NK-92 (cell line): ENCODE results near the gene WDR70.
"Not testable (repeated sequence)": the region's sequence is repeated elsewhere in the genome, so short reads cannot be mapped to it uniquely, and the experiment has no call there.

Source experiments
- DNase-seq: peaks from one replicate; lab custom pipeline; 2025; ENCODE audit not compliant: unreplicated experiment; lab: John Stamatoyannopoulos, UW

The WDR70 gene

DNA sequence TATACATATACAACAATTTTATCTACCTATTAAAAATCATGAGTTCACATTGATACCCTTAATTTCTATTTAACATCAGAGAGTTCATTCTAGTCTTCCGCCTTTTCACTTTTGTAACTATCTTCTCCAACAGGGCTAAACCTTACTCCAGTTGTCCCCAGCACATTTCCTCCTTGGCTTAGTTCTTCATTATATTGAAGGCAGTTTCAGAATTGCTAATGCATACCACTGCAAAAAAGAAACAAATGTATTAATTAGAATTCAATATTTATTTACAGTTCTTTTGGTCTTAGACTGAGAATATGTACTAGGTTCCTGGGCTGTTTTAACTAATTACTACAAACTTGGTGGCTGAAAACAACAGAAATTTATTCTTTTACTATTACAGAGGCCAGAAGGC, 132.5 kb downstream of the WDR70 start:
- no peak for DNase-seq

DNA sequence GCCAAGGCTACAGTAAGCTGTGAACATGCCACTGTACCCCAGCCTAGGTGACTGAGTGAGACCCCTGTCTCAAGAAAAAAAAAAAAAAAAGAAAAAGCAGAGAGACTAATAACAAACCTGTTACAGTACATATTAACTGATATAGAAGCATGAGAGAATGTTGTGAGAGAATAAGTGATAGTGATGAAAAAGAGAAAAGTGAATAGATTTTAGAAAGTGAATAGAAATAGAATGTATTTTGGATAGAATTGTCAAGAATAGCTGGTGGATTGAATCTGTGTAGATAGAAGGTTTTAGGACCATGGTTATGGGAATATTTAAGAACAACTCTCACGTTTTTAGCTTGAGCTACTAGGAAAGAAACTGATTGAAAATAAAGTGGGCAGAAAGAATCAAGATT, 135.8 kb downstream of the WDR70 start:
- DNase-seq, result no peak

DNA sequence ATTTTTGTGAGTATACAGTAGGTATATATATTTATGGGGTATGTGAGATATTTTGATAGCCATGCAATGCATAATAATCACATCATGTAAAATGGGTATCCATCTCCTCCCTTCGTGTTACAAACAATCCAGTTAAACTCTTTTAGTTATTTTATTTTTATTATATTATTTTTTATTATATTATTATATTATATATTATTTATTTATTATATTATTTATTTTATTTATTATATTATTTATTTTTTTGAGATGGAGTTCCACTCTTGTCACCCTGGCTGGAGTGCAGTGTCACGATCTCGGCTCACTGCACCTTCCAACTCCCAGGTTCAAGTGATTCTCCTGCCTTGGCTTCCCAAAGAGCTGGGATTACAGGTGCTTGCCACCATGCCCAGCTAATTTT, 138.6 kb downstream of the WDR70 start:
- no peak for DNase-seq

DNA sequence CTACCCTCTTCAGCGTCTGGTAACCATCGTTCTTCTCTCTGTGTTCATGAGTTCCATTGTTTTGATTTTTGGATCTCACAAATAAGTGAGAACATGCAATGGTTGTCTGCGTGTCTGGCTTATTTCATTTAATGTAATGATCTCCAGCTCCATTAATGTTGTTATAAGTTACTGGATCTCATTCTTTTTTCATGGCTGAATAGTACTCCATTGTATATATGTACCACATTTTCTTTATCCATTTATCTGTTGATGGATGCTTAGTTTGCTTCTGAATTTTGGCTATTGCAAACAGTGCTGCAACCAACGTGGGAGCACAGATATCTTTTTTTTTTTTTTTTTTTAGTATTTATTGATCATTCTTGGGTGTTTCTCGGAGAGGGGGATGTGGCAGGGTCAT, 139.2 kb downstream of the WDR70 start:
- DNase-seq, result not testable (repeated sequence)

DNA sequence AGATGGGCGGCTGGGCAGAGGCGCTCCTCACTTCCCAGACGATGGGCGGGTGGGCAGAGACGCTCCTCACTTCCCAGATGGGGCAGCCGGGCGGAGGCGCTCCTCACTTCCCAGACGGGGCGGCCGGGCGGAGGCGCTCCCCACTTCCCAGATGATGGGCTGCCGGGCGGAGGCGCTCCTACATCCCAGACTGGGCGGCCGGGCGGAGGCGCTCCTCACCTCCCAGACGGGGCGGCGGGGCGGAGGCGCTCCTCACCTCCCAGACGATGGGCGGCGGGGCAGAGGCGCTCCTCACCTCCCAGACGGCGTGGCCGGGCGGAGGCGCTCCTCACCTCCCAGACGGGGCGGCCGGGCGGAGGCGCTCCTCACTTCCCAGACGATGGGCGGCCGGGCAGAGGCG, 140.2 kb downstream of the WDR70 start:
- no peak for DNase-seq

DNA sequence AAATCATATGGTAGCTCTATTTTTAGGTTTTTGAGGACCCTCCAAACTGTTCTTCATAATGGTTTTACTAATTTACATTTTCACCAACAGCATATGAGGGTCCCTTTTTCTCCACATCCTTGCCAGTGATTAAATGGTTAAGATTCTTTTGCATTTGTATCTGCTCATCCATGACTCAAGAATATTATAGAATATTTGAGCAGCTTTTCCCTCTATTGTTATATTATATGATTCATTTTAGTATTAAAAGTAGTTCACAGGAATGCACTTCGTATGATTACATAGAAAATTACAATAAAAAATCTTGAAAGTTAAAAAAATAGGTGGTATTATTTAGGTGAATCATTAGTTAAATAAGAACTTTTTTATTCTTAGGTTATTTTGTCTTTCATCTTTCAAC, 140.7 kb downstream of the WDR70 start:
- no peak for DNase-seq

DNA sequence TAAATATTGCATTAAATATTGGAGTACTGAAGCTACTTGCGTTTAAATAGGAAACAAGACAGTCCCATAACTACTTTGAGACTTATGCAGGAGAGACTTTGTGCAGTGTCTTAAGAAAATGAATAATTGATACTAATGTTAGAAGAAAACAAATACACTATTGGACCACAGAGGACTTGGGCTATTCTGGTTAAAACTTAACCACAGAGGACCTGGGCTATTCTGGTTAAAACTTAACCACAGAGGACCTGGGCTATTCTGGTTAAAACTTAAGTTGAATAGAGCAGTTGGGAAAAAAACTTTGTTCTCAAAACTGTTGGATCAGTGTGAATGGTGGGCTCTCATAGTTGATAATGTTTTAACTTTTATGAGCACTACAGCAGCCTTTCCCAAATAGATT, 141.7 kb downstream of the WDR70 start:
- DNase-seq, result no peak

DNA sequence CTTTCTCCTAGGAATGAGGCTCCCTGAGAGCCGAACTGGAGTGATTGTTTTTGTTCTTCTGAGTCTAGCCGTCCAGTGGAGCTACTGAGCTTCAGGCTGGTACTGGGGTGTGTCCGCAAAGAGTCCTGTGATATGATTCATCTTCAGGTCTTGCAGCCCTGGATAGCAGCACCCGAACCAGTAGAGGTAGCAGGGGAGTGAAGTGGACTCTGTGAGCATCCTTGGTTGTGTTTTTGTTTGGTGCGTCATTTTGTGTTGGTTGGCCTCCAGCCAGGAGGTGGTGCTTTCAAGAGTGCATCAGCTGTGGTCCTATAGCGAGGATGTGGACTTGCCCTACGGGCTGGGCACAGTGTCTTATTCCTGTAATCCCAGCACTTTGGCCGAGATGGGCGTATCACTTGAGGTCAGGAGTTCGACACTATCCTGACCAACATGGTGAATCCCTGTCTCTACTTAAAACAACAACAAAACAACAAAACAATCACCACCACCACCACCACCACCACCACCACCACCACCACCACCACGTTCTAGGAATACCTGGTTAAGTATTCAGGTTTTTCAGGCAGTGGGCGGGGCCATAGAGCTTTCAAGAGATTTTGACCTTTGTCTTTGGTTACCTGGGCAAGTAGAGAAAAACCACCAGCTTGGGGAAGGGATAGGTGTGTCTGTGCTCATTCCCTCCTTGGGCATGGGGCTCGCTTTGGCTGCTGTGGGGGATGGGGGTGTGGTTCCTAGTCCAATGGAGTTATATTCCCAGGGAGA, 154.0 kb downstream of the WDR70 start:
- no peak for DNase-seq

DNA sequence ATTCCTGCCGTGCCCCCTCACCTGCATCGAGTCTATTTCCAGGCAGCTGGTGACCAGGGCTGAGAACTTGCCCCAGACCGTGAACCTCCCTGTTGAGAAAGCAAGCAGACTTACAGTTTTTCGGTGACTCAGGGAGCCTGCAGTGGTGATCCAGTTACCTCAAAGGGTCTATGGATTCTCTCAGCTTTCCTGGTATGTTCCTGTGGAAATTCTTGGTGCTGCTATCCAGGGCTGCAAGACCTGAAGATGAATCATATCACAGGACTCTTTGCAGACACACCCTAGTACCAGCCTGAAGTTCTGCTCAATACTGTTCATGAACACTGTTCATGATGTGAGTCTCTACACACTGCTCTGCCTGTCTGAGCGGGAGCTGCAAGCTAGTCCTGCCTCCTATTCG, 154.7 kb downstream of the WDR70 start:
- no peak for DNase-seq

DNA sequence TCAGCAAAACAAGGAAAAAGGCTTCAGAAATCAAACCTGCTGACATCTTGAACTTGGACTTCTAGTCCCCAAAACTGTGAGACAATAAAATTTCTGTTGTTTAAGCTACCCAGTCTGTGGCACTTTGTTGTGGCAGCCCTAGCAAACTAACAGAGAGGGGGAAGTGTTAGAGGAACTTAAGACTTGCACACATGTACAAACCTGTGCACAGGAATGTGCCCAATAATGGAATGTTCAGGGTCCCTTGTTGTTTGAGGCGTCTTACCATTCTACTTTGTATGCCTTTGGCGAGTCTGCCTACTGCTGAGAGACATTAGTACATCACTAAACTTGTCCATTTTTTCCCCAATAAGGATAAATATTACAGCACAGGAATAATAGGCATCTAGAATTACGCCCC, 160.3 kb downstream of the WDR70 start:
- DNase-seq, result no peak

DNA sequence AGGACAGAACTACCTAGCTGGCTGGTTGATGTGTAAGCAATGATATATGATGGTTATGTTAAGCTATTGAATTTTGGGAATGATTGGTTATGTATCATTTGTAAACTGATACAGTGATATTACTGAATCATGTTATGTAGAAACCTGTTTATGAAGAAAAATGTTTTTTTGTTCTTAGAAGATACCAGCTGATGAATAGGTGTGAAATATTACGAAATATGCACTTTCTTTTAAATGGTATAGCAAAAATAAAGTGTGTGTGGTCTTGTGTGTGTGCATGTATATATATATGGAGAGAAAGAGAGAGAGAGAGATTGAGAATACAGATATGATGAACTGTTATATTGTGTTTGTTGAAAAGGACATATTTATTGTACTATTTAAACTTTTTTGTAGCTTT, 164.1 kb downstream of the WDR70 start:
- no peak for DNase-seq

DNA sequence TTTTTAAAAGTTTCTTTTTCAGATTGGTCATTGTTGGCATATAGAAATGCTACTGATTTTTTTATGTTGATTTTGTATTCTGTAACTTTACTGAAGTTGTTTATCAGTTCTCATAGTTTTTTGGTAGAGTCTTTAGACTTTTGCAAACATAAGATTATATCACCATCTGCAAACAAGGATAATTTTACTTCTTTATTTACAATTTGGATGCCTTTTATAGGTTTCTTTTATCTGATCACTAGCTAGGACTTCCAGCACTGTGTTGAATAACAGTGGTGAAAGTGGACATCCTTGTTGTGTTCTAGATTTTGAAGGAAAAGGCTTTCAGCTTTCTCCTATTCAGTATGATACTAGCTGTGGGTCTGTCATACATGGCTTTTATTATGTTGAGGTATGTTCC, 170.3 kb downstream of the WDR70 start:
- no peak for DNase-seq

DNA sequence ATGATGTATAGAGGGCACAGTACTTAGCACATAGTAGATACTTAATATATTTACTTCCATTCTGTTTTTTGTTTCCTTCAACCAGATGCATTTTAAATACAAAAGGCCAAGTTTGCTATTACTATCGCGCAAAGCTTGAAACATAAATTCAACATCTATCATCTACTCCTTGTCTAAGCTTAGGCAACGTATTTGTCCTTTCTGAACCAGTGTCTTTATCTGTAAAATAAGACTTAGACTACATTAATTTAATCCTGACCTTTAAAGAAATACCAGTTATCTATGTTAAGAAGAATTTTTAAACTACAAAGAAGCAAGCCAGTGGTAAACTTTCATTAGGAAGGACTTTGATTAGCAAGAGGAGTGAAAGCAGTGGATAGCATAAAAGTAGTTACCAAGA, 173.0 kb downstream of the WDR70 start:
- DNase-seq, result no peak

DNA sequence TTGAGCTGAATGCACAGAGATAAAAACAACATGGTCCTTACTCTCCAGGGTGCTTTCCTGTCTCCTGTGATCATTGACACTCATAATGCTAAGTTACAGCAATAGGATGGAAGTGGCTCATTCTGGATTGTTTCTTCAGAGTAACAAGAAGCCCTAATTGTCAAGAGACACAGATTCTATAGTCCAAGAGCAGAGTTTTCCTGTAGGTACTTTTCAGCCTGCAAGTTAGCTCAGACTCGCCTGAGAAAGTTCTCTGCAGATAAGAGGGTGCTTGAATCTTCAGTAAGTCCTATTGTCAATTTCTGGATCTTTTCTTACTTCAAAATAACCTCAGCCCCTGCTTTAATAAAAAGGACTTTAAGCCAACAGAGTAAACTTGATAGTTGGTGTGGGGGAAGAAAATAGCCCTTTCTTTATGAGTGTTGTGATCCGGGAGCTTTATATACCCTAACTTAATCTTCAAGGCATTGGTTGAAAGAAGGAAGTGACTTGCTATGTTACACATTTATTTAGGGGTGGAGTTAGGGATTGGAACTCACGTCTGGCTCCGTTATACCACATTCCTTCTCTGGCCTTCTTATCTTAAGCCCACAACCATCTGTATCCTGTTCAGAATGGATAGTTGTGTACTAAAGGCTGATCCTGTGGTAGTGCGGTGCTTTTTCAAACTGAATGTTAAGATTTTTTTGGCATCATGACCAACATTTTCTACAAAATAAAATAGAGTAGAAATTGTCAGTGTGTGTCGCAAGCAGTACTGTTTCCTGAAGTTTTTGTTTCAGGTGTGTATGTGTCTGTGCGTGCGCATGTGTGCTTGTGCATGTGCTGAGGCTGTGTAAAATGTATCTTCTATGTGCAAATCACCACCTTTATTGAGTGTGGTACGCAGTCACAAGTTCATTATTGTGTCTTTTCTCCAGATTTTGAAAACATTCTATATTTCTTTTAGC, 173.9 kb downstream of the WDR70 start:
- no peak for DNase-seq

DNA sequence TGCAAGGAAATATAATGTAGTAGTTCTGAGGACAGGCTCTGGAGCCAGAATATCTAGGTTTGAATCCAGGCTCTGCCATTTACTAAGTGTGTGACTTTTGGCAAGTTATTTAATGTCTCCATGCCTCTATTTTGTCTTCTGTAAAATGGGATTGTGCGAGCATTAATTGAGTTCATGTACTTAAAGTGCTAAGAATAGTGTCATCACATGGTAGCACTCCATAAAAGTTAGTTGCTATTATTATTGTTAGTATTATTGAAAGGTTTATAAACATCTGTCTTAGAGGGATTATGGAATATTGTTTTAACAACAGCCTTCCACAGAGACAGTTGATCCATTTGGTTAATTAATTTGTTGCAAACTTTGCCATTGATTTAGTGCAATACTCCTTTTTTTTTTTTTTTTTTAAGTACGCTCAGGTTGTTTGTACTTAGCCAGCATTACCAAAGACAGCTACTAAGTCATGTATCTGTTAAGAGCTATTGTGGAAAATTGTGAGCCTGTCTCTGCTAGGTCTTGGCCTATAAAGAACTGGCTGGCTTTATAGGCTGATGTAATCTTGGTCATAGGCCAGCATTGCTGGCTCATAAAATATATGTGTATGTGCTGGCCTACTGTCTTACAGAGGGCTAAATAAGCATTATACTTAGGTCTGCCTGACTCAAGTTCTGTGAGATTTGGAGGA, 174.7 kb downstream of the WDR70 start:
- no peak for DNase-seq

DNA sequence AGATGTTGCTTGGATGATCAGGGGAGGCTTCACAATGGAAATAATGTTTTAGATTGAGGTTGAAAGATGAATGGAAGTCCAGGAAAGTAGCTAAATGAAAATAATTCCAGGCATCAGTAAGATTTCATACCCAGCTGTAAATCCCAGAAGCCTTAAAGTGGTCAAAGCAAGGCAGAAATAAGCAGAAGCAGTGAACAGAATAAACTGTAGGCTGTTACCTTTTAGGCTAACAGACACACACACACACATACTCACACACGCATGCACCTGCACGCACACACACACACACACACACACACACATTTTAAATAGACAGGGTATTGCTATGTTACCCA, 175.3 kb downstream of the WDR70 start:
- DNase-seq, result no peak

DNA sequence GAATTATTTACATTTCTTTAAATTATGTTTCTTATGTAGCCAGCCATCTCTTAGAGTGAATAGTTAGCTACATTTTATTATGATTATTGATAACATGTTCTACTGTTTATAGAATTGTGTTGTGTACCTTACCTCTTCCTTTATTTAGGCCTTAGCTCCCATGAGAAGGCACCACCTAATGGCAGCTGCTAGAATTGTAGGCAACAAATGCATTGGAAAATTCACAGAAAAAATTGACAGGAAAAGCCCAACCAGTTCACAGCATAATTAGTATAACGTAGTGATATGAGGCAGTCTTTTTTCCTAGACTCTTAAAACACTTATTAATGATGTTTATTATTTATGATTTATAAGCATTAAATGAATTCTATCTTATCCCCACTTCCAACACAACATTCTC, 175.8 kb downstream of the WDR70 start:
- DNase-seq, result no peak

DNA sequence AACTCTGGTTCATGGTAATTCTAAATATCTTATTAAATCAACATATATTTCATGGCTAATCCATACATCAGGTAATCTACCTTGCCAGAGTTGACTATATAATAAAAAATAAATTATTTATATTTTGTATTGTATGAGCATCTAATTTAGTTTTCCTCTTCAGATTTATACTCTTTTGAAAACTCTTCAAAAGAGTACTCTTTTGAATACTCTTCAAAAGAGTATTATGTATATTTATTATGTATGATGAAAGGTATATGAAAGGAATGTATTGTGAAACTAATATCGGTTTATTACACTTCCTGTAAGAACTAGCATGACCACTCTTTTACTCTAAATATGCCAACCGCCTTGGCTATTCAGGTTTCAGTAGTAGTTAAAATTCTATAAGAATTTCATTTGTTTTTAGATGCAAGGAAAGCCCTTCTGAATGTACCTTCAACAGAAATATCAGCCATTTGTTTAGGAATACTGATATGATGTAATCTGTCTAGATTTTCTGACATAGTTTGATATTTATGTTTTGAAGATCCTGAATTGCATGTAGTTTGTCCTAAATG, 178.7 kb downstream of the WDR70 start:
- no peak for DNase-seq

DNA sequence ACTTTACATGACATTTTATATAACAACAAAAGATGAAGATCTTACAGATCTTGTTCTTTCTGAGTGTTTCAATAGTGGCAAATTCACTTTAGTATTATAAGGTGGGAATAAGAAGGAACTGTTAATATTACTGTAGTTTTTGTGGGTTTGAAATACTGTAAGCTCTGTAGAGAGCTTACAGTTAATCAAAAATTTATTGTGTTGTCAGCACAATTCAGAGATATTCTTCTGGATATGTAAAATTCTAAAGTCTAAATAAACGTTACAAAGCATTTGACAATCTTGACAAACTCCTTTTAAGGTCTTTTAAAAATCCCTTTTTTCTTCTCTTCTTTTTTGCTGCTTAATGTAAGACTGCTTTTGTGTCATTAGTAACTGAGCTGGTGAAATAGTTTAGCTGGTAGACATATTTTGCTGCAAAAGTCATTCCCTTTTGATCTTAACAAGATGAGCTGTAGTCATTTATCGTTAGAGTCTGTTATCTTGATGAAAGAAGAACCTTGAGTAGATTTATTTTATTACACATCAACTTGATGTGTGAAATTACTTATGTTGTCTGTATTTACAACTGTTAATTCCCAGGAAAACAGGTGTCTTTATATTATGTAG, 186.0 kb downstream of the WDR70 start:
- DNase-seq, result no peak

DNA sequence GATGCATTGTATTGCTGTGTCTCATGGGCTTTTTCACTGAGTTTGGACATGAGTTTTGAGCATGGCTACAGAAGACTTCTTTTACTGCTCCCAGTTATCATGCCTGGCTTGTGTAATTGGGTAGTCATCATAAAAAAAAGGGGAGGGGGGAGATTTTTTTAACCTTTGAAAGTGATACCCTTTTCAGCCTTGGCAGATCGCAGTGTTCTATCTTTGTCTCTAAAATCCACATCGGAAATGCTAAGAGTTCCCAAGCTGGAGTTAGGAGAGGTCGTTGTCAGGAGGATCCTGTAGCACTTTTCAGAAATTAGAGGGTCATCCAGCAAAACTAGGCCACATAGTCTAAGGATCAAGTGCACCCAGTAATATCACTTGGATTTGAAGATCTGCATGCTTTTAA, 188.4 kb downstream of the WDR70 start:
- no peak for DNase-seq
